MM.1S (cell line): Measurements from ENCODE around the gene MUC5AC.

Experiments
- DNase-seq: peaks from one replicate; pipeline ENCODE4 v3.0.0-alpha.2; 2015
- H2AFZ ChIP-seq: fragments of 300-600 bp; sonication (generic); 2 replicates; pipeline ENCODE4 v1.6.0; 2016; ENCODE audit warnings: antibody characterized with exemption, low read length
- H3F3A ChIP-seq: fragments of 300-600 bp; sonication (generic); 2 replicates; pipeline ENCODE4 v1.6.1; 2016; ENCODE audit warnings: mild to moderate bottlenecking, antibody characterized with exemption, low read length, moderate library complexity, mixed read lengths; ENCODE audit not compliant: insufficient read depth
- H3K27ac ChIP-seq: fragments of 300-600 bp; sonication (generic); 2 replicates; pipeline ENCODE4 v1.5.1; 2016; ENCODE audit warnings: mild to moderate bottlenecking, low read length
- H3K27me3 ChIP-seq: fragments of 300-600 bp; sonication (generic); replicated peaks from 2 replicates; pipeline ENCODE4 v1.6.0; 2016; ENCODE audit warnings: low read length; ENCODE audit not compliant: insufficient read depth
- H3K36me3 ChIP-seq: fragments of 300-600 bp; sonication (generic); replicated peaks from 2 replicates; pipeline ENCODE4 v1.6.1; 2016; ENCODE audit warnings: mild to moderate bottlenecking, low read length, mixed read lengths; ENCODE audit not compliant: insufficient read depth
- H3K4me1 ChIP-seq: fragments of 300-600 bp; sonication (generic); 2 replicates; pipeline ENCODE4 v1.6.1; 2016; ENCODE audit warnings: low read length, mixed read lengths
- H3K4me2 ChIP-seq: fragments of 300-600 bp; sonication (generic); 2 replicates; pipeline ENCODE4 v1.6.0; 2016; ENCODE audit warnings: low read depth, low read length
- H3K4me3 ChIP-seq: fragments of 300-600 bp; sonication (generic); 2 replicates; pipeline ENCODE4 v1.5.1; 2016; ENCODE audit warnings: low read length, mixed read lengths
- H3K79me2 ChIP-seq: fragments of 300-600 bp; sonication (generic); 2 replicates; pipeline ENCODE4 v1.6.1; 2016; ENCODE audit warnings: mixed run types, low read length, mixed read lengths
- H3K9ac ChIP-seq: fragments of 300-600 bp; sonication (generic); 2 replicates; pipeline ENCODE4 v1.6.1; 2016; ENCODE audit warnings: low read length, mixed read lengths
- H3K9me2 ChIP-seq: fragments of 300-600 bp; sonication (generic); replicated peaks from 2 replicates; pipeline ENCODE4 v1.6.1; 2016; ENCODE audit warnings: mild to moderate bottlenecking, low read length, mixed read lengths; ENCODE audit not compliant: insufficient read depth
- H3K9me3 ChIP-seq: fragments of 300-600 bp; sonication (generic); replicated peaks from 2 replicates; pipeline ENCODE4 v1.6.1; 2016; ENCODE audit warnings: mild to moderate bottlenecking, low read length, mixed read lengths; ENCODE audit not compliant: insufficient read depth
- H4K20me1 ChIP-seq: fragments of 300-600 bp; sonication (generic); 2 replicates; pipeline ENCODE4 v1.6.1; 2016; ENCODE audit warnings: mild to moderate bottlenecking, low read length, moderate library complexity, mixed read lengths; ENCODE audit not compliant: insufficient read depth
- EZH2 ChIP-seq: fragments of 300-600 bp; sonication (generic); optimal IDR thresholded peaks from 2 replicates; pipeline ENCODE3; 2017; ENCODE audit warnings: low read depth, mild to moderate bottlenecking, antibody characterized with exemption, low read length, mixed read lengths
- EZH2phosphoT487 ChIP-seq: fragments of 300-600 bp; sonication (generic); IDR thresholded peaks from 2 replicates; pipeline ENCODE4 v1.6.1; 2018; ENCODE audit warnings: antibody characterized with exemption, low read length
- TF ChIP-seq, protein P1 (sequence below): fragments of 300-600 bp; sonication (generic); IDR thresholded peaks from 2 replicates; pipeline ENCODE4 v1.5.1; 2016; ENCODE audit warnings: antibody characterized with exemption, low read length, mixed read lengths

Gene MUC5AC

DNA sequence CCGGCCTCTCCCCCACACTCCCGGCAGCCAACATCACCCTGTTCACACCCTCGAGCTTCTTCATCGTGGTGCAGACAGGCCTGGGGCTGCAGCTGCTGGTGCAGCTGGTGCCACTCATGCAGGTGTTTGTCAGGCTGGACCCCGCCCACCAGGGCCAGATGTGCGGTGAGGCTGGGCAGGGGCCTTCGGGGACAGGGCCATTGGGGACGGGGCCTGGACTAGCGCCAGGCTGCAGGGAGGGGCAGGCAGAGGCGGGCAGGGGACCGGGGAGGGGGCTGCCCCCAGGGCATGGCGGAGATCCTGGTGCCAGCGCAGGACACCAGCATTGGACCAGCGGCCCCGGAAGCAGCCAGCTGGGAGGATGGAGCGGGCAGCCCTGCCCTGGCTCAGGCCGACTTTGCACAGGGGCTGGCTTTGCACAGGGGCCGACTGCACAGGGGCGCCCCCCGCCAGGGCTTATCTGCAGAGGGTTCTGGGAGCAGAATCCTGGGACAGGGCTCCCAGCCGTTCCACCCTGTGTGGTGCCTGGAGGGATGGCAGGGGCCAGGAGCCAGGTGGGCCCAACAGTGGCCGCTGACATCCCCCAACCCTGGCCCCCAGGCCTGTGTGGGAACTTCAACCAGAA is 73.8 kb downstream of the MUC5AC start:
- TF ChIP-seq EZH2 (no peak), EZH2phosphoT487 (no peak)
- TF ChIP-seq, protein P1, sequence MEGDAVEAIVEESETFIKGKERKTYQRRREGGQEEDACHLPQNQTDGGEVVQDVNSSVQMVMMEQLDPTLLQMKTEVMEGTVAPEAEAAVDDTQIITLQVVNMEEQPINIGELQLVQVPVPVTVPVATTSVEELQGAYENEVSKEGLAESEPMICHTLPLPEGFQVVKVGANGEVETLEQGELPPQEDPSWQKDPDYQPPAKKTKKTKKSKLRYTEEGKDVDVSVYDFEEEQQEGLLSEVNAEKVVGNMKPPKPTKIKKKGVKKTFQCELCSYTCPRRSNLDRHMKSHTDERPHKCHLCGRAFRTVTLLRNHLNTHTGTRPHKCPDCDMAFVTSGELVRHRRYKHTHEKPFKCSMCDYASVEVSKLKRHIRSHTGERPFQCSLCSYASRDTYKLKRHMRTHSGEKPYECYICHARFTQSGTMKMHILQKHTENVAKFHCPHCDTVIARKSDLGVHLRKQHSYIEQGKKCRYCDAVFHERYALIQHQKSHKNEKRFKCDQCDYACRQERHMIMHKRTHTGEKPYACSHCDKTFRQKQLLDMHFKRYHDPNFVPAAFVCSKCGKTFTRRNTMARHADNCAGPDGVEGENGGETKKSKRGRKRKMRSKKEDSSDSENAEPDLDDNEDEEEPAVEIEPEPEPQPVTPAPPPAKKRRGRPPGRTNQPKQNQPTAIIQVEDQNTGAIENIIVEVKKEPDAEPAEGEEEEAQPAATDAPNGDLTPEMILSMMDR, result no peak
- H3F3A ChIP-seq, result no peaks in the 10 kb centered on the region
- H3K27ac ChIP-seq, result no peak overlapping the region
- no peaks in the 10 kb centered on the region for H3K79me2 ChIP-seq
- H2AFZ ChIP-seq, result no peak overlapping the region
- peaks cover 74% of the 10 kb centered on the region for H3K27me3 ChIP-seq
- H3K4me2 ChIP-seq, result no peak overlapping the region
- H3K9me3 ChIP-seq, result no peaks in the 10 kb centered on the region
- no peak for DNase-seq
- no peaks in the 10 kb centered on the region for H4K20me1 ChIP-seq
- H3K9me2 ChIP-seq, result no peaks in the 10 kb centered on the region
- H3K4me1 ChIP-seq, result no peaks in the 10 kb centered on the region
- no peak overlapping the region for H3K9ac ChIP-seq
- H3K4me3 ChIP-seq, result no peak overlapping the region
- H3K36me3 ChIP-seq, result no peaks in the 10 kb centered on the region

DNA sequence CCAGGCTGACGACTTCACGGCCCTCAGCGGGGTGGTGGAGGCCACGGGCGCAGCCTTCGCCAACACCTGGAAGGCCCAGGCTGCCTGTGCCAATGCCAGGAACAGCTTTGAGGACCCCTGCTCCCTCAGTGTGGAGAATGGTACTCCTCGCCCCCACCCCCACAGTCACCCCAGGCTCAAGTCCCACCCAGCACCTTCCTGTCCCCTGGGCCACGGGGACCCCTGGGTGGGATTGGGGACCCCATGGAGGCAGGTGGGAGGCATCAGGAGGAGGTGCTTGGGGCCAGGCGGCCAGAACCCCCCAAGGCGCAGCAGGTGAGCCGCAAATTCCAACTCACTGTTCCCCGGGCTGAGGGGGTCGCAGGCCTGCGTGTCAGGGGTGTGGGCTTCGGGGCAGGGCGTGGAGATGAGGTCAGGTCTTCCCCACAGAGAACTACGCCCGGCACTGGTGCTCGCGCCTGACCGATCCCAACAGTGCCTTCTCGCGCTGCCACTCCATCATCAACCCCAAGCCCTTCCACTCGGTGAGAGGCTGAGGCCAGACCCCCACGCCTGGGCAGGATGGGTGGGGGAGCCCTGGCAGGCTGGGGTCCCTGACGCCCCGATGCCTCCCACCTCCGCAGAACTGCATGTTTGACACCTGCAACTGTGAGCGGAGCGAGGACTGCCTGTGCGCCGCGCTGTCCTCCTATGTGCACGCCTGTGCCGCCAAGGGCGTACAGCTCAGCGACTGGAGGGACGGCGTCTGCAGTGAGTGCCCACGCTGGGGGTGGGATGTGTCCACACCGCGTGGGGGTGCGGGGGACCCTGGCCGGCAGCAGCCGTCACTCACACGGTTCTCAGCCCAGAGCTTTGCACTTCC is 74.5 kb downstream of the MUC5AC start:
- Histone ChIP-seq H2AFZ (no peak overlapping the region), H3K27ac (no peak overlapping the region), H3K36me3 (no peaks in the 10 kb centered on the region), H3K9me2 (no peaks in the 10 kb centered on the region), H3K9me3 (no peaks in the 10 kb centered on the region), H3F3A (no peaks in the 10 kb centered on the region), H3K79me2 (no peaks in the 10 kb centered on the region), H3K4me3 (no peak overlapping the region), H3K4me2 (no peak overlapping the region), H3K9ac (no peak overlapping the region), H4K20me1 (no peaks in the 10 kb centered on the region), H3K4me1 (no peaks in the 10 kb centered on the region), H3K27me3 (peaks cover 77% of the 10 kb centered on the region)
- no peak for DNase-seq
- TF ChIP-seq EZH2 (no peak), EZH2phosphoT487 (no peak)
- TF ChIP-seq, protein P1, result no peak

DNA sequence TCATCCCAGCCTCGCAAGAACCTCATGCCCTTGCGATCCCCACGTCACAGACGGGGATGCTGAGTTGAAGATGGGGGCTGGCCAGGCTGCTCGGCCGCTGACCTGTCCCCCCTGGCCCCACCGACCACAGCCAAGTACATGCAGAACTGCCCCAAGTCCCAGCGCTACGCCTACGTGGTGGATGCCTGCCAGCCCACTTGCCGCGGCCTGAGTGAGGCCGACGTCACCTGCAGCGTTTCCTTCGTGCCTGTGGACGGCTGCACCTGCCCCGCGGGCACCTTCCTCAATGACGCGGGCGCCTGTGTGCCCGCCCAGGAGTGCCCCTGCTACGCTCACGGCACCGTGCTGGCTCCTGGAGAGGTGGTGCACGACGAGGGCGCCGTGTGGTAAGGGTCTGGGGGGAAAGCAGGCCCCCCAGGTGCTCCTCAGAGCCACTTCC is 75.1 kb downstream of the MUC5AC start:
- peaks cover 80% of the 10 kb centered on the region for H3K27me3 ChIP-seq

More for the DNA sequence above, 75.1 kb downstream of the MUC5AC start:
- DNase-seq, result no peak
- no peaks in the 10 kb centered on the region for H3K4me1 ChIP-seq
- H4K20me1 ChIP-seq, result no peaks in the 10 kb centered on the region
- H3K4me3 ChIP-seq, result no peak overlapping the region
- no peaks in the 10 kb centered on the region for H3K9me2 ChIP-seq
- no peaks in the 10 kb centered on the region for H3K79me2 ChIP-seq
- H3K27ac ChIP-seq, result no peak overlapping the region
- H3F3A ChIP-seq, result no peaks in the 10 kb centered on the region
- TF ChIP-seq EZH2phosphoT487 (no peak), EZH2 (no peak)
- TF ChIP-seq, protein P1, result no peak
- H2AFZ ChIP-seq, result no peak overlapping the region
- no peak overlapping the region for H3K4me2 ChIP-seq
- no peaks in the 10 kb centered on the region for H3K9me3 ChIP-seq
- H3K9ac ChIP-seq, result no peak overlapping the region
- H3K36me3 ChIP-seq, result no peaks in the 10 kb centered on the region
